ENCODE measurements around the gene OSGIN1.

The OSGIN1 gene

GRCh38 chr16:83937267-83937666 is 15.8 kb upstream of the OSGIN1 start:
- no peaks in the 10 kb centered on the region for H3K9me2 ChIP-seq (replicated peaks; ENCODE audit: control insufficient read depth, low read length)
- H3K36me3 ChIP-seq (ENCODE audit: control insufficient read depth, low read length) = no peaks in the 10 kb centered on the region
- no peak overlapping the region for H3K4me3 ChIP-seq (ENCODE audit: low read length)
- H3K79me2 ChIP-seq (ENCODE audit: control insufficient read depth, low read length) = no peaks in the 10 kb centered on the region
- no peaks in the 10 kb centered on the region for H3K27me3 ChIP-seq (ENCODE audit: control insufficient read depth, low read length)
- H3K27ac ChIP-seq (ENCODE audit: low read depth, low read length) = no peak overlapping the region
- no peak overlapping the region for H3K4me2 ChIP-seq (ENCODE audit: low read length)
- no peak for TF ChIP-seq CTCF (IDR thresholded peaks at IDR 0.05; ENCODE audit: low read depth, low read length, poor library complexity, severe bottlenecking)
- no peak for TF ChIP-seq EZH2phosphoT487 (IDR thresholded peaks at IDR 0.05; ENCODE audit: borderline replicate concordance, low read length)
- H3F3A ChIP-seq (ENCODE audit: control insufficient read depth, insufficient read depth) = no peaks in the 10 kb centered on the region
- H3K4me1 ChIP-seq (ENCODE audit: control insufficient read depth, low read length) = no peaks in the 10 kb centered on the region
- H4K20me1 ChIP-seq (ENCODE audit: control insufficient read depth, insufficient read depth, low read depth, low read length) = no peaks in the 10 kb centered on the region
- no peaks in the 10 kb centered on the region for H3K9me3 ChIP-seq (ENCODE audit: control insufficient read depth, insufficient read depth, low read length)

- H4K20me1 ChIP-seq (ENCODE audit: control insufficient read depth, insufficient read depth, low read depth, low read length) = no peaks in the 10 kb centered on the region
- H3K79me2 ChIP-seq (ENCODE audit: control insufficient read depth, low read length) = no peaks in the 10 kb centered on the region
- H3K4me1 ChIP-seq (ENCODE audit: control insufficient read depth, low read length) = no peaks in the 10 kb centered on the region
- H3K9me3 ChIP-seq (ENCODE audit: control insufficient read depth, insufficient read depth, low read length) = no peaks in the 10 kb centered on the region
- no peak overlapping the region for H3K27ac ChIP-seq (ENCODE audit: low read depth, low read length)
- H3K27me3 ChIP-seq (ENCODE audit: control insufficient read depth, low read length) = no peaks in the 10 kb centered on the region
- H3K36me3 ChIP-seq (ENCODE audit: control insufficient read depth, low read length) = no peaks in the 10 kb centered on the region
- no peaks in the 10 kb centered on the region for H3K9me2 ChIP-seq (replicated peaks; ENCODE audit: control insufficient read depth, low read length)
- TF ChIP-seq CTCF (IDR thresholded peaks at IDR 0.05; ENCODE audit: low read depth, low read length, poor library complexity, severe bottlenecking) (no peak), EZH2phosphoT487 (IDR thresholded peaks at IDR 0.05; ENCODE audit: borderline replicate concordance, low read length) (no peak)
- H3F3A ChIP-seq (ENCODE audit: control insufficient read depth, insufficient read depth) = no peaks in the 10 kb centered on the region
- H3K4me3 ChIP-seq (ENCODE audit: low read length) = no peak overlapping the region
- H3K4me2 ChIP-seq (ENCODE audit: low read length) = no peak overlapping the region
Measured at GRCh38 chr16:83937922-83938885, 14.8 kb upstream of the OSGIN1 start.

GRCh38 chr16:83939266-83939855 is 13.7 kb upstream of the OSGIN1 start:
- Histone ChIP-seq H3F3A (ENCODE audit: control insufficient read depth, insufficient read depth) (no peaks in the 10 kb centered on the region), H3K9me3 (ENCODE audit: control insufficient read depth, insufficient read depth, low read length) (no peaks in the 10 kb centered on the region), H3K4me1 (ENCODE audit: control insufficient read depth, low read length) (no peaks in the 10 kb centered on the region), H3K4me3 (ENCODE audit: low read length) (no peak overlapping the region), H3K27ac (ENCODE audit: low read depth, low read length) (no peak overlapping the region), H3K79me2 (ENCODE audit: control insufficient read depth, low read length) (no peaks in the 10 kb centered on the region), H3K9me2 (replicated peaks; ENCODE audit: control insufficient read depth, low read length) (no peaks in the 10 kb centered on the region), H3K27me3 (ENCODE audit: control insufficient read depth, low read length) (no peaks in the 10 kb centered on the region), H3K36me3 (ENCODE audit: control insufficient read depth, low read length) (no peaks in the 10 kb centered on the region), H3K4me2 (ENCODE audit: low read length) (no peak overlapping the region), H4K20me1 (ENCODE audit: control insufficient read depth, insufficient read depth, low read depth, low read length) (no peaks in the 10 kb centered on the region)
- TF ChIP-seq CTCF (IDR thresholded peaks at IDR 0.05; ENCODE audit: low read depth, low read length, poor library complexity, severe bottlenecking) (no peak), EZH2phosphoT487 (IDR thresholded peaks at IDR 0.05; ENCODE audit: borderline replicate concordance, low read length) (no peak)
